HL-60 (cell line): ENCODE measurements around the gene GPR137.
"Not testable (repeated sequence)": the region's sequence is repeated elsewhere in the genome, so short reads cannot be mapped to it uniquely, and the experiment has no call there.

ENCODE experiments used
- DNase-seq, 2 experiments: peaks; one replicate each; pipeline ENCODE4 v3.0.0-alpha.2; 2010 to 2020; ENCODE audit warnings: low read depth in 1 of 2, low spot score in 1 of 2
- H3K27ac ChIP-seq: fragments of 250-450 bp; sonication (Bioruptor Pico); replicated peaks from 2 replicates; pipeline ENCODE4 v1.5.1; 2020; ENCODE audit warnings: mild to moderate bottlenecking, moderate library complexity
- H3K27me3 ChIP-seq: fragments of 250-450 bp; sonication (Bioruptor Pico); 2 replicates; pipeline ENCODE4 v1.5.1; 2021; ENCODE audit warnings: mild to moderate bottlenecking, moderate library complexity; ENCODE audit not compliant: insufficient read depth, poor library complexity, severe bottlenecking
- H3K4me3 ChIP-seq: replicated peaks from 2 replicates; pipeline ENCODE4 v1.5.1; 2011; ENCODE audit warnings: mild to moderate bottlenecking, control low read depth, low read length; ENCODE audit not compliant: insufficient read depth
- GABPA ChIP-seq: IDR thresholded peaks from 2 replicates; pipeline ENCODE4 v1.6.1; 2012; ENCODE audit warnings: low read depth
- POLR2AphosphoS5 ChIP-seq: IDR thresholded peaks from 2 replicates; pipeline ENCODE4 v1.6.1; 2012; ENCODE audit warnings: low read depth
- SPI1 ChIP-seq: IDR thresholded peaks from 2 replicates; pipeline ENCODE4 v1.6.1; 2012; ENCODE audit warnings: low read depth, mild to moderate bottlenecking, borderline replicate concordance
- TF ChIP-seq, protein P1 (sequence below): IDR thresholded peaks from one replicate; pipeline ENCODE4 v1.5.1; 2011; ENCODE audit warnings: low read length, control low read depth, inconsistent platforms; ENCODE audit not compliant: insufficient read depth
- TF ChIP-seq, protein P2 (sequence below): IDR thresholded peaks from 2 replicates; pipeline ENCODE4 v1.6.1; 2012; ENCODE audit warnings: low read depth; ENCODE audit not compliant: insufficient replicate concordance

The GPR137 gene

DNA sequence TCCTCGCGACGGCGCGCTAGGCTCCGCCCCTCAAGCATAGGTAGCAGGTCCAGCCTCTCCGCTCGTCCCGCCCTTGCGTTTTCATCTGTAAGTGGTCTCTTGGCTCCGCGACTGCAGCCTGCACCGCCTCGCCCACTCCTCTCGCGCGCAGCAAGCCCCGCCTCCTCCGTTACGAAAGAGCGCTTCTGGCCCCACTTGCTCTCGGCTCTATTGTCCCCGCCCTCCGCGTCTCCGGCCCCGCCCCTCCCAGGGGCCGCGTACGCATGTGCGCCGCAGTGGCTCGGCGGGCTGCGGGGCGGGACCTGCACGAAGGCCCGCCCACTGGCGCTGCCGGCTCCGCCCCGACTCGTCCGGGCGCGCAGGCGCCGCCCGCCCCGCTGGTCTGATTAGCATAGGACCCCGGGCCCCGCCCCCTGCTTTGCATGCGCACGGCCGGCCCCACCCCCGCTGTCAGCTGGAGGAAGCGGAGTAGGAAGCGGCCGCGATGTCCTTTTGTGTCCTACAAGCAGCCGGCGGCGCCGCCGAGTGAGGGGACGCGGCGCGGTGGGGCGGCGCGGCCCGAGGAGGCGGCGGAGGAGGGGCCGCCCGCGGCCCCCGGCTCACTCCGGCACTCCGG is 19.5 kb downstream of the GPR137 start, which contains the start of gene ESRRA:
Gene ESRRA (plus strand): TSS at position 450 of the 616 bp plus-strand sequence. CDS start 1,656 bp downstream, outside the sequence.
- H3K27ac ChIP-seq = peak within 1 kb of the TSS; percentile 98
- TF ChIP-seq POLR2AphosphoS5 (no peak), SPI1 (no peak), GABPA (no peak)
- TF ChIP-seq, protein P1, sequence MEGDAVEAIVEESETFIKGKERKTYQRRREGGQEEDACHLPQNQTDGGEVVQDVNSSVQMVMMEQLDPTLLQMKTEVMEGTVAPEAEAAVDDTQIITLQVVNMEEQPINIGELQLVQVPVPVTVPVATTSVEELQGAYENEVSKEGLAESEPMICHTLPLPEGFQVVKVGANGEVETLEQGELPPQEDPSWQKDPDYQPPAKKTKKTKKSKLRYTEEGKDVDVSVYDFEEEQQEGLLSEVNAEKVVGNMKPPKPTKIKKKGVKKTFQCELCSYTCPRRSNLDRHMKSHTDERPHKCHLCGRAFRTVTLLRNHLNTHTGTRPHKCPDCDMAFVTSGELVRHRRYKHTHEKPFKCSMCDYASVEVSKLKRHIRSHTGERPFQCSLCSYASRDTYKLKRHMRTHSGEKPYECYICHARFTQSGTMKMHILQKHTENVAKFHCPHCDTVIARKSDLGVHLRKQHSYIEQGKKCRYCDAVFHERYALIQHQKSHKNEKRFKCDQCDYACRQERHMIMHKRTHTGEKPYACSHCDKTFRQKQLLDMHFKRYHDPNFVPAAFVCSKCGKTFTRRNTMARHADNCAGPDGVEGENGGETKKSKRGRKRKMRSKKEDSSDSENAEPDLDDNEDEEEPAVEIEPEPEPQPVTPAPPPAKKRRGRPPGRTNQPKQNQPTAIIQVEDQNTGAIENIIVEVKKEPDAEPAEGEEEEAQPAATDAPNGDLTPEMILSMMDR = no peak
- TF ChIP-seq, protein P2, sequence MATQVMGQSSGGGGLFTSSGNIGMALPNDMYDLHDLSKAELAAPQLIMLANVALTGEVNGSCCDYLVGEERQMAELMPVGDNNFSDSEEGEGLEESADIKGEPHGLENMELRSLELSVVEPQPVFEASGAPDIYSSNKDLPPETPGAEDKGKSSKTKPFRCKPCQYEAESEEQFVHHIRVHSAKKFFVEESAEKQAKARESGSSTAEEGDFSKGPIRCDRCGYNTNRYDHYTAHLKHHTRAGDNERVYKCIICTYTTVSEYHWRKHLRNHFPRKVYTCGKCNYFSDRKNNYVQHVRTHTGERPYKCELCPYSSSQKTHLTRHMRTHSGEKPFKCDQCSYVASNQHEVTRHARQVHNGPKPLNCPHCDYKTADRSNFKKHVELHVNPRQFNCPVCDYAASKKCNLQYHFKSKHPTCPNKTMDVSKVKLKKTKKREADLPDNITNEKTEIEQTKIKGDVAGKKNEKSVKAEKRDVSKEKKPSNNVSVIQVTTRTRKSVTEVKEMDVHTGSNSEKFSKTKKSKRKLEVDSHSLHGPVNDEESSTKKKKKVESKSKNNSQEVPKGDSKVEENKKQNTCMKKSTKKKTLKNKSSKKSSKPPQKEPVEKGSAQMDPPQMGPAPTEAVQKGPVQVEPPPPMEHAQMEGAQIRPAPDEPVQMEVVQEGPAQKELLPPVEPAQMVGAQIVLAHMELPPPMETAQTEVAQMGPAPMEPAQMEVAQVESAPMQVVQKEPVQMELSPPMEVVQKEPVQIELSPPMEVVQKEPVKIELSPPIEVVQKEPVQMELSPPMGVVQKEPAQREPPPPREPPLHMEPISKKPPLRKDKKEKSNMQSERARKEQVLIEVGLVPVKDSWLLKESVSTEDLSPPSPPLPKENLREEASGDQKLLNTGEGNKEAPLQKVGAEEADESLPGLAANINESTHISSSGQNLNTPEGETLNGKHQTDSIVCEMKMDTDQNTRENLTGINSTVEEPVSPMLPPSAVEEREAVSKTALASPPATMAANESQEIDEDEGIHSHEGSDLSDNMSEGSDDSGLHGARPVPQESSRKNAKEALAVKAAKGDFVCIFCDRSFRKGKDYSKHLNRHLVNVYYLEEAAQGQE = no peak
- peak; percentile 99 for DNase-seq
- H3K4me3 ChIP-seq = peak within 1 kb of the TSS; percentile 53
- peaks cover 7% of the 10 kb centered on the region for H3K27me3 ChIP-seq

DNA sequence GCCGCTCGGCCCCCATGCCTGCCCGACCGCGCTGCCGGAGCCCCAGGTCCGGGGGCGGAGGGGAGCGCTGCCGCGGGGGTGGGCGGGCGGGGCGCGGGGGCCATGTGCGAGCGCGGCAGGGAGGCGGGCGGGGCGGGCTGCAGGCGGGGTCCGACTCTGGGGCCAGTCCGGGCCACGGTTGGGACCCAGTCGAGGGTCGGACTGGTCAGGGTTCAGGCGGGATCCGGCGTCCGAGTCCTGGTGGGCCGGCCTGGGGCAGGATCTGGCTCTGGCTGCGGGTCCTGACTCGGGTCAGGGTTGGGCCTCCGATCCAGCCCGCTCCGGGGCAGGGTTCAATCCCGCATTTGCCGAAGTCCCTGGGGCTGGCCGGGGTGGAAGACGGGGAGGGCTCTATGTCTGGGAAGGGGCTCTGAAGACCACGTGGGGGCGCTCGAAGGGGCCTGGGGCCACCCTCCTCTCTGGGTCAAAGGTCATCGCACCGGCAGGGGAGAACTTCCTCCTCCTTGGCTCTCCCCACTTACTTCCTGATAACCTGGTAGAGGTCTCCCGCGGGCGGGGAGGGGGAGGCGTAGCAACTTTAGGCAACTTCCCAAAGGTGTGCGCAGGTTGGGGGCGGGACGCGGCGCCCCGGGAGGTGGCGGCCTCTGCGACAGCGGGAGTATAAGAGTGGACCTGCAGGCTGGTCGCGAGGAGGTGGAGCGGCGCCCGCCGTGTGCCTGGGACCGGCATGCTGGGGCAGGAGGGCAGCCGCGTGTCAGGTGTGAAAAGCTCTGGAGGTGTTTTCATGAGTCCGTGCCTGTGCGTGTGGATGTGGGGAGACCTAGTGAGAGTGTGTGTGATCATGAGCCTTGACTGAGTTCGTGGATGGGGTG is 20.3 kb downstream of the GPR137 start:
- H3K4me3 ChIP-seq = peak overlapping the region; percentile 53
- TF ChIP-seq SPI1 = no peak; the same call in 1 of the 2 replicates
- peak; percentile 54 for TF ChIP-seq POLR2AphosphoS5
- DNase-seq = peak; percentile 85 to 92
- H3K27ac ChIP-seq = peak overlapping the region; percentile 94
- no peaks in the 10 kb centered on the region for H3K27me3 ChIP-seq

DNA sequence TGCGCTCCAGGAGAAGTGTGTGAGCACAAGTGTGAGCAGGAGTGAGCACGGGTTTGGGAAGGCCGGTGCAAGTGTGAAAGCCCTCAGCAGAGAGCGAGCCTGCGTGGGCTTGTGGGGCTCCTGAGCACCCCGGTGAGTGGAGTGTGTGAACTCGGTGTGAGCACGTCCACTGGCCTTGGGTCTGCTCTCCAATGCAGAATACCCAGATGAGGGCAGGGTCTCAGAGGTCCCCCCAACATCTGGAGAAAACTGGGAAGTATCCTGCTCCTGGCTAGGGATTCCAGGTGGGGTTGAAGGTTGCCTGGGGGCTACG is 20.9 kb downstream of the GPR137 start:
- Histone ChIP-seq H3K27me3 (no peaks in the 10 kb centered on the region), H3K27ac (peak overlapping the region; percentile 94), H3K4me3 (peak overlapping the region; percentile 53)
- DNase-seq = no peak
- TF ChIP-seq SPI1 (no peak), POLR2AphosphoS5 (peak; percentile 12; the same call in 1 of the 2 replicates)

DNA sequence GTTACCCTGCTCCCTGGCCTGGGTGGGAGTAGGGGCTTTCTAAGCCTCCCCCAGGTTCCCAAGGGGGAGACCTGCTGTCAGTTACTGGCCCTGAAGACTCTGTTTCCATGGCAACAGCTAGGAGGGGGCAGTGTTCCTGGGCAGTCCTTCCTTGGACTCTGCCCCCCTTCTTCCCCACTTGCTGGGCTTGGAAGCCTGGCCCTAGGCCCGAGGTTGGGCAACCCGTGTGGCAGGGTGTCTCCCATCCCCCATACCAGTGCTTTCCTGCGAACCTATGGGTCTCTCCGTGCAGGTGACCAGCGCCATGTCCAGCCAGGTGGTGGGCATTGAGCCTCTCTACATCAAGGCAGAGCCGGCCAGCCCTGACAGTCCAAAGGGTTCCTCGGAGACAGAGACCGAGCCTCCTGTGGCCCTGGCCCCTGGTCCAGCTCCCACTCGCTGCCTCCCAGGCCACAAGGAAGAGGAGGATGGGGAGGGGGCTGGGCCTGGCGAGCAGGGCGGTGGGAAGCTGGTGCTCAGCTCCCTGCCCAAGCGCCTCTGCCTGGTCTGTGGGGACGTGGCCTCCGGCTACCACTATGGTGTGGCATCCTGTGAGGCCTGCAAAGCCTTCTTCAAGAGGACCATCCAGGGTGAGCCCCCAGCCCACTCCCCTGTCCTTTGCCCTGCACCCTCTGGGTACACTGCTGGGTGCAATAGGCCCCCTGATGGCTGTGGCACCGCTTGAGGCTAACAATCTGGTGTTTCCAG is 21.4 kb downstream of the GPR137 start:
- DNase-seq = peak in 1 of 2 experiments; percentile 36
- Histone ChIP-seq H3K27me3 (no peaks in the 10 kb centered on the region), H3K27ac (peak overlapping the region; percentile 94), H3K4me3 (peak overlapping the region; percentile 53)
- no peak for TF ChIP-seq GABPA
- TF ChIP-seq, protein P1 = no peak
- no peak; the same call in 1 of the 2 replicates for TF ChIP-seq POLR2AphosphoS5

DNA sequence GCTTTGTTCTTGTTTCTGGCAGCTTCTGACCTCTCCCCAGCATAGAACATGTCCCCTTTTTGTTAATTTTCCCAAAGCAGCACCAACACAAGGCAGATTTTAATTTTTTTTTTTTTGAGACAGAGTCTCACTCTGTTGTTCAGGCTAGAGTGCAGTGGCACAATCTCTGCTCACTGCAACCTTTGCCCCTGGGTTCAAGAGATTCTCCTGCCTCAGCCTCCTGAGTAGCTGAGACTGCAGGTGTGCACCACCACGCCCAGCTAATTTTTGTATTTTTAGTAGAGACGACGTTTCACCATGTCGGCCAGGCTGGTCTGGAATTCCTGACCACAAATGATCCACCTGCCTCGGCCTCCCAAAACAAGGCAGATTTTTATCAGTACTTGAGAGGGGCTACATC is 22.1 kb downstream of the GPR137 start:
- H3K27ac ChIP-seq, H3K27me3 ChIP-seq, H3K4me3 ChIP-seq, DNase-seq: not testable (repeated sequence)
